Measurements from ENCODE around the gene MGAT2. TPM values are rescaled to one million over a fixed set of nuclear protein-coding genes. Genes with fewer than 3 reads are reported as not detected.

Gene MGAT2
- total and polyA plus RNA-seq, 9 donors: 15.9 to 45.1 (median 27.7) TPM

- Histone ChIP-seq H3K36me3 (no peaks in the 10 kb centered on the region), H3K9me3 (no peaks in the 10 kb centered on the region), H3K4me1 (ENCODE audit: insufficient read depth) (no peaks in the 10 kb centered on the region), H3K27me3 (no peaks in the 10 kb centered on the region), H3K4me3 (no peak overlapping the region), H3K27ac (no peak overlapping the region)
- DNase-seq: no peak
- WGBS, 3 donors: 87 to 97% (median 95%) methylated on average over 7 of the region's 7 CpGs
- intact Hi-C loops (cut with DNase I): loop anchor here in 1 of 4 donors (10.0 kb wide), 1 partner anchor 64 kb away; no protein-coding TSS in a partner anchor
- TF ChIP-seq POLR2A (IDR thresholded peaks at IDR 0.05) (no peak), CTCF (IDR thresholded peaks at IDR 0.05) (no peak), EP300 (IDR thresholded peaks at IDR 0.05) (no peak)
Measured at GRCh38 chr14:49640540-49641417, 20.2 kb downstream of the MGAT2 start.

GRCh38 chr14:49641697-49642129, 21.1 kb downstream of the MGAT2 start:
- H3K9me3 ChIP-seq: no peaks in the 10 kb centered on the region
- DNase-seq: no peak
- WGBS, 3 donors: 43 to 52% (median 49%) methylated on average over 8 of the region's 8 CpGs
- H3K27ac ChIP-seq: no peak overlapping the region
- H3K27me3 ChIP-seq: no peaks in the 10 kb centered on the region
- no peaks in the 10 kb centered on the region for H3K36me3 ChIP-seq
- no peak overlapping the region for H3K4me3 ChIP-seq
- intact Hi-C loops (cut with DNase I): loop anchor here in 1 of 4 donors (10.0 kb wide), 1 partner anchor 63 kb away; no protein-coding TSS in a partner anchor
- no peak for TF ChIP-seq EP300 (IDR thresholded peaks at IDR 0.05)
- no peak for TF ChIP-seq CTCF (IDR thresholded peaks at IDR 0.05)
- no peak for TF ChIP-seq POLR2A (IDR thresholded peaks at IDR 0.05)
- H3K4me1 ChIP-seq (ENCODE audit: insufficient read depth): no peaks in the 10 kb centered on the region

- Histone ChIP-seq H3K4me3 (no peak overlapping the region), H3K9me3 (no peaks in the 10 kb centered on the region), H3K4me1 (ENCODE audit: insufficient read depth) (no peaks in the 10 kb centered on the region), H3K27me3 (no peaks in the 10 kb centered on the region), H3K27ac (no peak overlapping the region), H3K36me3 (no peaks in the 10 kb centered on the region)
- no peak for DNase-seq
- intact Hi-C loops (cut with DNase I): loop anchor here in 1 of 4 donors (10.0 kb wide), 1 partner anchor 63 kb away; no protein-coding TSS in a partner anchor
- no peak for TF ChIP-seq CTCF (IDR thresholded peaks at IDR 0.05)
- TF ChIP-seq POLR2A (IDR thresholded peaks at IDR 0.05): no peak
- TF ChIP-seq EP300 (IDR thresholded peaks at IDR 0.05): no peak
Measured at GRCh38 chr14:49642163-49642562, 21.6 kb downstream of the MGAT2 start.

- no peaks in the 10 kb centered on the region for H3K4me1 ChIP-seq (ENCODE audit: insufficient read depth)
- intact Hi-C loops (cut with DNase I): no loop called here
- no peaks in the 10 kb centered on the region for H3K27me3 ChIP-seq
- no peaks in the 10 kb centered on the region for H3K9me3 ChIP-seq
- no peaks in the 10 kb centered on the region for H3K36me3 ChIP-seq
- no peak overlapping the region for H3K4me3 ChIP-seq
- no peak overlapping the region for H3K27ac ChIP-seq
- 94 to 96% (median 94%) methylated on average over 6 of the region's 6 CpGs for WGBS, 3 donors
- TF ChIP-seq EP300 (IDR thresholded peaks at IDR 0.05): no peak
- no peak for TF ChIP-seq POLR2A (IDR thresholded peaks at IDR 0.05)
- no peak for TF ChIP-seq CTCF (IDR thresholded peaks at IDR 0.05)
- DNase-seq: no peak
Measured at GRCh38 chr14:49653508-49653907, 32.9 kb downstream of the MGAT2 start.

Data from ovary (tissue), 9 donors.